ENCODE measurements around the gene RPUSD1. TPM values are rescaled to one million over a fixed set of nuclear protein-coding genes. Genes with fewer than 3 reads are reported as not detected.
"Not testable (repeated sequence)": the region's sequence is repeated elsewhere in the genome, so short reads cannot be mapped to it uniquely, and the experiment has no call there.

Gene RPUSD1, protein sequence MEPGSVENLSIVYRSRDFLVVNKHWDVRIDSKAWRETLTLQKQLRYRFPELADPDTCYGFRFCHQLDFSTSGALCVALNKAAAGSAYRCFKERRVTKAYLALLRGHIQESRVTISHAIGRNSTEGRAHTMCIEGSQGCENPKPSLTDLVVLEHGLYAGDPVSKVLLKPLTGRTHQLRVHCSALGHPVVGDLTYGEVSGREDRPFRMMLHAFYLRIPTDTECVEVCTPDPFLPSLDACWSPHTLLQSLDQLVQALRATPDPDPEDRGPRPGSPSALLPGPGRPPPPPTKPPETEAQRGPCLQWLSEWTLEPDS
- 10 to 100 TPM; 12.3 to 13.9 TPM for total RNA-seq

DNA sequence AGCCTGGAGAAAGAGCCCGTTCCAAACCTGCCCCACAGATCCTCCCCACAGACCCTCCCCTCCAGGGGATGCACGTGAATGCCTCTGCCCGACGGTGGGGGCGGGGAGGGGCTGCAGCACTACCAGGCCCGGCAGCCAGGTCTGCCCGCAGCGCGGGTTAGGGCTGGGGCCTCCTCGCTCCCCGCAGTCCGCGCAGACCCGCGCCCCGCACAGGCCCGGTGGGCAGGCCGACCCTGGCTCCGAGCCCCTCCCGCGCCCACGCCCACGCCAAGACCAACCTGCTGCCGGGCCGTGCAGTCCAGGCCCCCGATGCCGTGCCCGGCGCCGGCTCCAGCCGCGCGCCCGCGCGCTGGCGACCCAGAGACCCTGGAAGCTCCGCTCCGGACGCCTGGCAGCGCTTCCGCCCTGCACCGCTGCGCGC is at the start of gene RPUSD1:
TSS of gene RPUSD1 (minus strand) at position 404 of the 421 bp plus-strand sequence. CDS start 644 bp downstream, outside the sequence.
- DNase-seq (ENCODE audit: low spot score) (no peak), ATAC-seq (ENCODE audit: insufficient number of reproducible peaks, low FRiP score, low read depth) (no peak)
- H3K4me3 ChIP-seq, result peak within 1 kb of the TSS; percentile 79
- peaks cover 13 to 19% of the 10 kb centered on the region in 2 donors for H3K4me1 ChIP-seq (ENCODE audit: control insufficient read depth in 1 of 2, low read depth in 2 of 2)
- no peak within 1 kb of the TSS for H3K27ac ChIP-seq
- H3K9me3 ChIP-seq, result no peaks in the 10 kb centered on the region
- H3K27me3 ChIP-seq (replicated peaks; ENCODE audit: insufficient read depth), result no peaks in the 10 kb centered on the region
- TF ChIP-seq, protein P1, sequence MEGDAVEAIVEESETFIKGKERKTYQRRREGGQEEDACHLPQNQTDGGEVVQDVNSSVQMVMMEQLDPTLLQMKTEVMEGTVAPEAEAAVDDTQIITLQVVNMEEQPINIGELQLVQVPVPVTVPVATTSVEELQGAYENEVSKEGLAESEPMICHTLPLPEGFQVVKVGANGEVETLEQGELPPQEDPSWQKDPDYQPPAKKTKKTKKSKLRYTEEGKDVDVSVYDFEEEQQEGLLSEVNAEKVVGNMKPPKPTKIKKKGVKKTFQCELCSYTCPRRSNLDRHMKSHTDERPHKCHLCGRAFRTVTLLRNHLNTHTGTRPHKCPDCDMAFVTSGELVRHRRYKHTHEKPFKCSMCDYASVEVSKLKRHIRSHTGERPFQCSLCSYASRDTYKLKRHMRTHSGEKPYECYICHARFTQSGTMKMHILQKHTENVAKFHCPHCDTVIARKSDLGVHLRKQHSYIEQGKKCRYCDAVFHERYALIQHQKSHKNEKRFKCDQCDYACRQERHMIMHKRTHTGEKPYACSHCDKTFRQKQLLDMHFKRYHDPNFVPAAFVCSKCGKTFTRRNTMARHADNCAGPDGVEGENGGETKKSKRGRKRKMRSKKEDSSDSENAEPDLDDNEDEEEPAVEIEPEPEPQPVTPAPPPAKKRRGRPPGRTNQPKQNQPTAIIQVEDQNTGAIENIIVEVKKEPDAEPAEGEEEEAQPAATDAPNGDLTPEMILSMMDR (IDR thresholded peaks at IDR 0.05), result no peak
- H3K36me3 ChIP-seq, result no peaks in the 10 kb centered on the region

DNA sequence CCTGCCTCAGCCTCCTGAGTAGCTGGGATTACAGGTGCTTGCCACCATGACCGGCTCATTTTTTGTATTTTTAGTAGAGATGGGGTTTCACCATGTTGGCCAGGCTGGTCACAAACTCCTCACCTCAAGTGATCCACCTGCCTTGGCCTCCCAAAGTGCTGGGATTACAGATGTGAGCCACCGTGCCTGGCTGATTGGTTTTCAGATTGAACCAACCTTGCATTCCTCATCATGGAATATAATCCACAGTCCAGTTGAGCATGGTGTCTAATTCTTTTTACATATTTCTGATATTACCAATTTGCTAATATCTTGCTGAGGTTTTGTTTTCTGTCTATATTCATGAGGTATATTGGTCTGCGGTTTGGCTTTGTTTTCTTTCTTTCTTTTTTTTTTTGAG is 48.6 kb upstream of the RPUSD1 start:
- H3K36me3 ChIP-seq; H3K4me1 ChIP-seq (ENCODE audit: control insufficient read depth in 1 of 2, low read depth in 2 of 2); H3K27ac ChIP-seq; DNase-seq (ENCODE audit: low spot score); H3K4me3 ChIP-seq; H3K27me3 ChIP-seq (replicated peaks; ENCODE audit: insufficient read depth); ATAC-seq (ENCODE audit: insufficient number of reproducible peaks, low FRiP score, low read depth): not testable (repeated sequence)
- peaks cover 16% of the 10 kb centered on the region for H3K9me3 ChIP-seq

DNA sequence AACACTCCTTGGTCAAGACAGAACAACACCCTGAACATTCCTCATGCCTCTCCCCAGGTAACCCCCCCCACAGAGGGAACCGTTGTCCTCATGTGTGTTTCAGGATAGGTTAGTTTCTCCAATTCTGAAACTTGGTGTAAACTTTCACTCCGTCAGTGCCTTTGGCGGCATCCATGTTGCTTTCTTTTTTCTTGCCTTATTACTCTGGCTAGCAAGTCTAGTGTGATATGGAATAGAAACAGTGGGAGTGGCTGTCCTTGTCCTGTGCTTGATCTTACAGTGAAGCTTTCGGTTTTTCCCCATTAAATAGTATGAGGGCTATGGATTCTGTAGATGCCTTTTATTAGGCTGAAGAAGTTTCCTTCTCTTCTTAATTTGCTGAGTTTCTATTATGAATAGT is 48.0 kb upstream of the RPUSD1 start:
- no peaks in the 10 kb centered on the region for H3K4me1 ChIP-seq (ENCODE audit: control insufficient read depth in 1 of 2, low read depth in 2 of 2)
- H3K36me3 ChIP-seq, result no peaks in the 10 kb centered on the region
- no peak overlapping the region for H3K27ac ChIP-seq
- no peaks in the 10 kb centered on the region for H3K27me3 ChIP-seq (replicated peaks; ENCODE audit: insufficient read depth)
- H3K9me3 ChIP-seq, result peaks cover 16% of the 10 kb centered on the region
- no peak overlapping the region for H3K4me3 ChIP-seq
- TF ChIP-seq, protein P1 (IDR thresholded peaks at IDR 0.05), result no peak
- ATAC-seq (ENCODE audit: insufficient number of reproducible peaks, low FRiP score, low read depth) (no peak), DNase-seq (ENCODE audit: low spot score) (no peak)

DNA sequence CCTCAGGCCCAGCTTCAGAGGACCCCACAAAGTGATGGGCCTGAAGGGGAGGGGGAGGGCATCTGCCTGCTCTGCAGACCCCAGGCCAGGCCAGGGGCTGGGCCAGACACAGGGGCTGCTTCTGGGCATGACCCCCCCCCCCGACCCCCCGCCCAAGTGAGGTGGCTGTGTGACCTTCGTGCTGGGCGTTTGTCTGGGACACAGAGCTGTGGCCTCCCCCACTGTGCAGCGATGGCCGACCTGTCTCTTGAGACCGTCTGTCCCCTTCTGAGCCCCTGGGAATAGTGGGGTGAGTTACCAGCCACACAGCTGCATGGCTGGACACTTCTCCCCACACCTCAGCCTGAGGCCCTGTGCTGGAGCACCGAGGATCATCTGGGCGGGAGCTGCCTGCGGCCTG is 47.2 kb upstream of the RPUSD1 start:
- H3K9me3 ChIP-seq, result peaks cover 16% of the 10 kb centered on the region
- no peak for DNase-seq (ENCODE audit: low spot score)
- H3K27ac ChIP-seq, result no peak overlapping the region
- H3K27me3 ChIP-seq (replicated peaks; ENCODE audit: insufficient read depth), result no peaks in the 10 kb centered on the region
- H3K4me3 ChIP-seq, result no peak overlapping the region
- no peaks in the 10 kb centered on the region for H3K36me3 ChIP-seq
- no peak for ATAC-seq (ENCODE audit: insufficient number of reproducible peaks, low FRiP score, low read depth)
- H3K4me1 ChIP-seq (ENCODE audit: control insufficient read depth in 1 of 2, low read depth in 2 of 2), result no peaks in the 10 kb centered on the region
- TF ChIP-seq, protein P1 (IDR thresholded peaks at IDR 0.05), result no peak

GRCh38 chr16:833411-833810 is 45.2 kb upstream of the RPUSD1 start:
- ATAC-seq (ENCODE audit: insufficient number of reproducible peaks, low FRiP score, low read depth), result no peak

More at GRCh38 chr16:833411-833810, 45.2 kb upstream of the RPUSD1 start:
- Histone ChIP-seq H3K4me1 (ENCODE audit: control insufficient read depth in 1 of 2, low read depth in 2 of 2) (no peaks in the 10 kb centered on the region), H3K36me3 (no peaks in the 10 kb centered on the region), H3K4me3 (no peak overlapping the region), H3K27ac (no peak overlapping the region), H3K27me3 (replicated peaks; ENCODE audit: insufficient read depth) (no peaks in the 10 kb centered on the region), H3K9me3 (peaks cover 16% of the 10 kb centered on the region)
- TF ChIP-seq, protein P1 (IDR thresholded peaks at IDR 0.05), result no peak
- DNase-seq (ENCODE audit: low spot score), result no peak

All from thoracic aorta (tissue), 2 donors.